Endothelial cell of umbilical vein (primary cell): ENCODE results near the gene TEAD3. TPM values are rescaled to one million over a fixed set of nuclear protein-coding genes. Genes with fewer than 3 reads are reported as not detected.
"Not testable (repeated sequence)": the region's sequence is repeated elsewhere in the genome, so short reads cannot be mapped to it uniquely, and the experiment has no call there.

Source experiments
- BruUV-seq: library from RNA; stranded (reverse); fragments of 400-500 nt; replicated peaks from 2 replicates; lab custom pipeline; 2021; lab: Mats Ljungman, UMichigan
- CTCF ChIA-PET: fragments of 300-600, 350-600 bp; sonication (Branson Sonifier 250); formaldehyde crosslinking; loops from one replicate; lab custom pipeline; 2021; ENCODE audit warnings: antibody characterized with exemption, inconsistent platforms; lab: Charles Lee
- POLR2A ChIA-PET: fragments of 300-600, 350-600 bp; sonication (Branson Sonifier 250); formaldehyde crosslinking; loops from one replicate; lab custom pipeline; 2021; ENCODE audit warnings: antibody characterized with exemption, inconsistent platforms; lab: Charles Lee
- DNase-seq: peaks from one replicate; pipeline ENCODE4 v3.0.0-alpha.2; 2011; ENCODE audit warnings: low read depth, low spot score
- FAIRE-seq: peaks from 2 replicates; lab custom pipeline; 2011; peaks lifted over from hg19 to GRCh38; lab: Jason Lieb, UNC
- H2AFZ ChIP-seq: 2 replicates; pipeline ENCODE4 v1.6.0; 2012; ENCODE audit warnings: low read depth, low read length, control low read depth, inconsistent platforms
- H3K27ac ChIP-seq: 2 replicates; pipeline ENCODE4 v1.5.1; 2011; ENCODE audit warnings: low read depth, mild to moderate bottlenecking, control low read depth, low read length, moderate library complexity; ENCODE audit not compliant: insufficient read depth
- H3K27me3 ChIP-seq, 2 experiments: 2 replicates each; pipeline versions ENCODE4 v1.6.0 to v1.6.1; 2011; ENCODE audit warnings: low read length in 2 of 2, mixed read lengths in 1 of 2; ENCODE audit not compliant: control insufficient read depth in 2 of 2, insufficient read depth in 2 of 2
- H3K36me3 ChIP-seq, 2 experiments: 2 replicates in 1 of 2; 3 replicates in 1 of 2; pipeline ENCODE4 v1.5.1; 2011; ENCODE audit warnings: low read length in 2 of 2, mild to moderate bottlenecking in 1 of 2, moderate library complexity in 1 of 2; ENCODE audit not compliant: control insufficient read depth in 2 of 2, insufficient read depth in 2 of 2; ENCODE audit errors: extremely low read depth in 1 of 2
- H3K4me1 ChIP-seq: 3 replicates; pipeline ENCODE4 v1.5.1; 2011; ENCODE audit warnings: mild to moderate bottlenecking, low read length; ENCODE audit not compliant: control insufficient read depth, insufficient read depth; ENCODE audit errors: extremely low read depth
- H3K4me2 ChIP-seq: 2 replicates; pipeline ENCODE4 v1.6.1; 2011; ENCODE audit warnings: low read length, control low read depth, mixed read lengths; ENCODE audit not compliant: insufficient read depth
- H3K4me3 ChIP-seq, 3 experiments: fragments of 200-600 bp in 1 of 3; sonication (generic), shearing (Covaris generic) in 1 of 3; replicated peaks in 1 of 3; 2 replicates each; pipeline ENCODE4 v1.5.1; 2011 to 2016; ENCODE audit warnings: control low read depth in 3 of 3, low read length in 3 of 3, mild to moderate bottlenecking in 2 of 3, inconsistent platforms in 1 of 3, low read depth in 1 of 3, moderate library complexity in 1 of 3; ENCODE audit not compliant: insufficient read depth in 1 of 3
- H3K79me2 ChIP-seq: 2 replicates; pipeline ENCODE4 v1.6.0; 2012; ENCODE audit warnings: low read length, inconsistent platforms; ENCODE audit not compliant: control insufficient read depth, insufficient read depth
- H3K9ac ChIP-seq: replicated peaks from 2 replicates; pipeline ENCODE3; 2011; ENCODE audit warnings: low read length, control low read depth; ENCODE audit not compliant: insufficient read depth; ENCODE audit errors: extremely low read depth
- H3K9me1 ChIP-seq: replicated peaks from 3 replicates; pipeline ENCODE4 v1.6.0; 2011; ENCODE audit warnings: mild to moderate bottlenecking, low read length; ENCODE audit not compliant: control insufficient read depth, insufficient read depth; ENCODE audit errors: extremely low read depth
- H3K9me3 ChIP-seq: replicated peaks from 2 replicates; pipeline ENCODE4 v1.5.1; 2012; ENCODE audit warnings: low read length, inconsistent platforms; ENCODE audit not compliant: control insufficient read depth, insufficient read depth
- H4K20me1 ChIP-seq: replicated peaks from 2 replicates; pipeline ENCODE3; 2011; ENCODE audit warnings: mild to moderate bottlenecking, low read length; ENCODE audit not compliant: control insufficient read depth, insufficient read depth; ENCODE audit errors: extremely low read depth
- CTCF ChIP-seq, 2 donors: IDR thresholded peaks; 1 replicate in 1 of 2; 2 replicates in 1 of 2; pipeline ENCODE4 v1.5.1; 2011; ENCODE audit warnings: low read length in 2 of 2, mild to moderate bottlenecking in 2 of 2, moderate library complexity in 2 of 2, control low read depth in 1 of 2, inconsistent platforms in 1 of 2, low read depth in 1 of 2; ENCODE audit not compliant: insufficient read depth in 1 of 2; ENCODE audit errors: extremely low read depth in 1 of 2
- EZH2 ChIP-seq: IDR thresholded peaks from 2 replicates; pipeline ENCODE4 v1.6.1; 2012; ENCODE audit warnings: borderline replicate concordance, low read depth, mild to moderate bottlenecking, moderate library complexity, low read length, inconsistent platforms; ENCODE audit not compliant: severe bottlenecking
- FOS ChIP-seq: IDR thresholded peaks from 2 replicates; pipeline ENCODE4 v1.6.1; 2011; ENCODE audit warnings: mild to moderate bottlenecking, low read length, moderate library complexity, borderline replicate concordance; ENCODE audit not compliant: insufficient read depth
- GATA2 ChIP-seq: IDR thresholded peaks from 2 replicates; pipeline ENCODE4 v1.7.0; 2011; ENCODE audit warnings: low read depth, mild to moderate bottlenecking, moderate library complexity, mixed read lengths, low read length; ENCODE audit not compliant: insufficient read length, insufficient read depth
- JUN ChIP-seq: IDR thresholded peaks from 2 replicates; pipeline ENCODE4 v1.6.1; 2011; ENCODE audit warnings: borderline replicate concordance, low read depth; ENCODE audit not compliant: insufficient read length, insufficient read depth
- MAX ChIP-seq: IDR thresholded peaks from 2 replicates; pipeline ENCODE4 v1.6.1; 2011; ENCODE audit not compliant: insufficient read depth, insufficient read length
- MYC ChIP-seq: IDR thresholded peaks from one replicate; pipeline ENCODE4 v1.6.1; 2011; ENCODE audit warnings: mild to moderate bottlenecking, low read depth, low read length
- POLR2A ChIP-seq: IDR thresholded peaks from 2 replicates; pipeline ENCODE4 v1.6.1; 2012; ENCODE audit warnings: low read depth, mild to moderate bottlenecking, control low read depth, low read length
- POLR2AphosphoS5 ChIP-seq: IDR thresholded peaks from 2 replicates; pipeline ENCODE4 v1.6.1; 2012; ENCODE audit warnings: low read depth, mild to moderate bottlenecking, control low read depth, low read length, moderate library complexity; ENCODE audit not compliant: insufficient read depth
- dilution Hi-C: fragments of 300-500 bp; cut with MboI; formaldehyde crosslinking; loops from one replicate; pipeline ENCODE4 v1.15.0; 2019; ENCODE audit warnings: low sequenced_read_pairs; ENCODE audit not compliant: extremely low pct_ligation_motif_present
- intact Hi-C: fragments of 100-400 bp; cut with micrococcal nuclease; formaldehyde crosslinking; loops from one replicate; pipeline ENCODE4 v1.10.0; 2022
- polyA plus RNA-seq, 4 experiments: library from polyadenylated mRNA; depleted of rRNA in 3 of 4; stranded (reverse) in 3 of 4; unstranded in 1 of 4; fragments of >200 nt; gene quantifications; 2 replicates each; pipeline versions ENCODE4 v1.2.1 to v1.2.3, GENCODE V29; 2011 to 2012; ENCODE audit warnings: missing spikeins in 1 of 4
- total RNA-seq: library from RNA; stranded (reverse); gene quantifications from 2 replicates; pipeline ENCODE4 v1.2.3, GENCODE V29; 2021

TEAD3 gene
- total and polyA plus RNA-seq, 2 donors (not counting 3 experiments of a cell fraction or from before 2014, with no cell fraction given): 1.1 to 1.6 TPM

- Histone ChIP-seq H3K4me1 (no peaks in the 10 kb centered on the region), H3K9ac (no peak overlapping the region), H3K4me2 (no peak overlapping the region), H3K4me3 (no peak overlapping the region), H3K79me2 (no peaks in the 10 kb centered on the region), H3K27ac (no peak overlapping the region), H2AFZ (no peak overlapping the region), H3K9me1 (no peaks in the 10 kb centered on the region), H3K27me3 (no peaks in the 10 kb centered on the region), H4K20me1 (no peaks in the 10 kb centered on the region), H3K9me3 (peaks cover under 1% of the 10 kb centered on the region), H3K36me3 (no peaks in the 10 kb centered on the region)
- dilution Hi-C loops: no loop called here
- ChIA-PET POLR2A (no interaction called here), CTCF (interaction anchor here (2.2 to 5.8 kb wide), 3 partner anchors 14 to 20 kb away, joined by 4 to 29 read pairs (median 10); no protein-coding TSS in a partner anchor)
- BruUV-seq: no TSS peak
- intact Hi-C loops: no loop called here
- no peak for FAIRE-seq
- no peak for DNase-seq
- TF ChIP-seq EZH2: no peak
- no peak for TF ChIP-seq MAX
- no peak for TF ChIP-seq CTCF (IDR thresholded peaks at IDR 0.05; ENCODE audit: extremely low read depth in 1 of 2, insufficient read depth in 1 of 2, low read depth in 1 of 2, low read length in 2 of 2)
- TF ChIP-seq POLR2AphosphoS5: no peak
- TF ChIP-seq POLR2A: no peak
- no peak for TF ChIP-seq GATA2
- no peak for TF ChIP-seq MYC
- TF ChIP-seq JUN: no peak
- TF ChIP-seq FOS: no peak
Measured at GRCh38 chr6:35435074-35435837, 61.6 kb downstream of the TEAD3 start.

GRCh38 chr6:35432702-35433101, 64.2 kb downstream of the TEAD3 start:
- H3K4me3 ChIP-seq, POLR2A ChIA-PET, dilution Hi-C loops, DNase-seq, H3K36me3 ChIP-seq, H3K27me3 ChIP-seq, H3K9me3 ChIP-seq, H4K20me1 ChIP-seq, intact Hi-C loops, H3K9me1 ChIP-seq, H3K9ac ChIP-seq, BruUV-seq, H3K4me2 ChIP-seq, H2AFZ ChIP-seq, H3K27ac ChIP-seq, FAIRE-seq, H3K79me2 ChIP-seq: not testable (repeated sequence)
- peaks cover 13% of the 10 kb centered on the region for H3K4me1 ChIP-seq
- CTCF ChIA-PET: interaction anchor here (0.8 to 5.8 kb wide), 4 partner anchors 9 to 17 kb away, joined by 3 to 29 read pairs (median 4); no protein-coding TSS in a partner anchor
